NCI-H2196 (cell line): Measurements from ENCODE around the gene CLIC5.
A peak's percentile ranks its signal among the peaks of the same experiment; 100 is the strongest.
"Not testable (repeated sequence)": the region's sequence is repeated elsewhere in the genome, so short reads cannot be mapped to it uniquely, and the experiment has no call there.

Source experiments
- DNase-seq: peaks from one replicate; lab custom pipeline; 2025; ENCODE audit not compliant: unreplicated experiment; lab: John Stamatoyannopoulos, UW

The CLIC5 gene

GRCh38 chr6:45929421-45930361, 86.0 kb downstream of the CLIC5 start:
- no peak for DNase-seq

GRCh38 chr6:45928721-45929305, 86.8 kb downstream of the CLIC5 start:
- no peak for DNase-seq

- no peak for DNase-seq
Observed at GRCh38 chr6:45927421-45928320, 88.0 kb downstream of the CLIC5 start.

GRCh38 chr6:45926423-45926822, 89.2 kb downstream of the CLIC5 start:
- not testable (repeated sequence) for DNase-seq

GRCh38 chr6:45924763-45925342, 90.8 kb downstream of the CLIC5 start:
- DNase-seq = no peak

- no peak for DNase-seq
Observed at GRCh38 chr6:45923831-45924391, 91.7 kb downstream of the CLIC5 start.

GRCh38 chr6:45922728-45923351, 92.8 kb downstream of the CLIC5 start:
- peak; percentile 13 for DNase-seq

GRCh38 chr6:45921691-45922281, 93.9 kb downstream of the CLIC5 start:
- no peak for DNase-seq

- DNase-seq = no peak
Observed at GRCh38 chr6:45920819-45921511, 94.7 kb downstream of the CLIC5 start.

- DNase-seq = no peak
Observed at GRCh38 chr6:45917439-45917838, 98.2 kb downstream of the CLIC5 start.

GRCh38 chr6:45916692-45917091, 99.0 kb downstream of the CLIC5 start:
- DNase-seq = no peak

GRCh38 chr6:45915780-45916468, 99.7 kb downstream of the CLIC5 start:
- no peak for DNase-seq

- no peak for DNase-seq
Observed at GRCh38 chr6:45911691-45912090, 104.0 kb downstream of the CLIC5 start.

GRCh38 chr6:45903959-45904358, 111.7 kb downstream of the CLIC5 start:
- DNase-seq = no peak

GRCh38 chr6:45902984-45903383, 112.7 kb downstream of the CLIC5 start:
- DNase-seq = no peak

- DNase-seq = no peak
Observed at GRCh38 chr6:45901767-45902650, 113.7 kb downstream of the CLIC5 start.
